PFSK-1 (cell line): ENCODE measurements around the gene TAOK3.

Source experiments
- FOXP2 ChIP-seq: optimal IDR thresholded peaks from 2 replicates; pipeline ENCODE3; 2011; ENCODE audit warnings: borderline replicate concordance, control low read depth, inconsistent platforms; ENCODE audit not compliant: insufficient read depth; ENCODE audit errors: extremely low read length, extremely low read depth
- POLR2AphosphoS5 ChIP-seq: IDR thresholded peaks from 2 replicates; pipeline ENCODE4 v1.6.1; 2012; ENCODE audit warnings: low read depth, mild to moderate bottlenecking, control low read depth, low read length, moderate library complexity
- SIN3A ChIP-seq: IDR thresholded peaks from 2 replicates; pipeline ENCODE4 v1.6.1; 2012; ENCODE audit warnings: mild to moderate bottlenecking, low read length, moderate library complexity, borderline replicate concordance; ENCODE audit not compliant: insufficient read depth
- TAF1 ChIP-seq: IDR thresholded peaks from 2 replicates; pipeline ENCODE4 v1.6.1; 2012; ENCODE audit warnings: low read length, control low read depth, borderline replicate concordance; ENCODE audit not compliant: insufficient read depth
- TF ChIP-seq, protein P1 (sequence below), 2 experiments: IDR thresholded peaks; 2 replicates each; pipeline versions ENCODE4 v1.6.1 to v1.8.0; 2011 to 2012; ENCODE audit warnings: low read depth in 2 of 2, low read length in 2 of 2, control low read depth in 1 of 2, inconsistent platforms in 1 of 2, mild to moderate bottlenecking in 1 of 2, moderate library complexity in 1 of 2; ENCODE audit not compliant: insufficient read depth in 1 of 2

The TAOK3 gene

DNA sequence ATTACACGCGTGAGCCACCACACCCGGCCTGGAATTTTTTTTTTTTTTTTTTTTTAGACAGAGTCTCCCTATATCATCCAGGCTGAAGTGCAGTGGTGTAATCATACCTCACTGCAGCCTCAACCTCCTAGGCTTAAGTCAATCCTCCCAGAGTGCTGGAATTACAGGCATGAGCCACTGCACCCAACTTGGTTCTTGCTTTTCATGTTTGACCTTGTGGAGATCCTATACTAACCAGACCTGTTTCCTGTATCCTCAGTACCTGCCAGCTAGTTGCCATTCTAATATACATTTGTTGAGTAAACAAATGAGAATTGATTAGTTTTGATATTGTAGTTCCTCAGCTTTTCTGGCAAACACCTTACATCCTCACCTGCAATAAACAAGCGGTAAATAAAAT is 265.7 kb downstream of the TAOK3 start:
- TF ChIP-seq, protein P1, sequence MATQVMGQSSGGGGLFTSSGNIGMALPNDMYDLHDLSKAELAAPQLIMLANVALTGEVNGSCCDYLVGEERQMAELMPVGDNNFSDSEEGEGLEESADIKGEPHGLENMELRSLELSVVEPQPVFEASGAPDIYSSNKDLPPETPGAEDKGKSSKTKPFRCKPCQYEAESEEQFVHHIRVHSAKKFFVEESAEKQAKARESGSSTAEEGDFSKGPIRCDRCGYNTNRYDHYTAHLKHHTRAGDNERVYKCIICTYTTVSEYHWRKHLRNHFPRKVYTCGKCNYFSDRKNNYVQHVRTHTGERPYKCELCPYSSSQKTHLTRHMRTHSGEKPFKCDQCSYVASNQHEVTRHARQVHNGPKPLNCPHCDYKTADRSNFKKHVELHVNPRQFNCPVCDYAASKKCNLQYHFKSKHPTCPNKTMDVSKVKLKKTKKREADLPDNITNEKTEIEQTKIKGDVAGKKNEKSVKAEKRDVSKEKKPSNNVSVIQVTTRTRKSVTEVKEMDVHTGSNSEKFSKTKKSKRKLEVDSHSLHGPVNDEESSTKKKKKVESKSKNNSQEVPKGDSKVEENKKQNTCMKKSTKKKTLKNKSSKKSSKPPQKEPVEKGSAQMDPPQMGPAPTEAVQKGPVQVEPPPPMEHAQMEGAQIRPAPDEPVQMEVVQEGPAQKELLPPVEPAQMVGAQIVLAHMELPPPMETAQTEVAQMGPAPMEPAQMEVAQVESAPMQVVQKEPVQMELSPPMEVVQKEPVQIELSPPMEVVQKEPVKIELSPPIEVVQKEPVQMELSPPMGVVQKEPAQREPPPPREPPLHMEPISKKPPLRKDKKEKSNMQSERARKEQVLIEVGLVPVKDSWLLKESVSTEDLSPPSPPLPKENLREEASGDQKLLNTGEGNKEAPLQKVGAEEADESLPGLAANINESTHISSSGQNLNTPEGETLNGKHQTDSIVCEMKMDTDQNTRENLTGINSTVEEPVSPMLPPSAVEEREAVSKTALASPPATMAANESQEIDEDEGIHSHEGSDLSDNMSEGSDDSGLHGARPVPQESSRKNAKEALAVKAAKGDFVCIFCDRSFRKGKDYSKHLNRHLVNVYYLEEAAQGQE (IDR thresholded peaks at IDR 0.05; ENCODE audit: insufficient read depth in 1 of 2, low read depth in 2 of 2, low read length in 2 of 2): no peak
- TF ChIP-seq TAF1 (no peak), SIN3A (no peak), FOXP2 (no peak), POLR2AphosphoS5 (no peak)

DNA sequence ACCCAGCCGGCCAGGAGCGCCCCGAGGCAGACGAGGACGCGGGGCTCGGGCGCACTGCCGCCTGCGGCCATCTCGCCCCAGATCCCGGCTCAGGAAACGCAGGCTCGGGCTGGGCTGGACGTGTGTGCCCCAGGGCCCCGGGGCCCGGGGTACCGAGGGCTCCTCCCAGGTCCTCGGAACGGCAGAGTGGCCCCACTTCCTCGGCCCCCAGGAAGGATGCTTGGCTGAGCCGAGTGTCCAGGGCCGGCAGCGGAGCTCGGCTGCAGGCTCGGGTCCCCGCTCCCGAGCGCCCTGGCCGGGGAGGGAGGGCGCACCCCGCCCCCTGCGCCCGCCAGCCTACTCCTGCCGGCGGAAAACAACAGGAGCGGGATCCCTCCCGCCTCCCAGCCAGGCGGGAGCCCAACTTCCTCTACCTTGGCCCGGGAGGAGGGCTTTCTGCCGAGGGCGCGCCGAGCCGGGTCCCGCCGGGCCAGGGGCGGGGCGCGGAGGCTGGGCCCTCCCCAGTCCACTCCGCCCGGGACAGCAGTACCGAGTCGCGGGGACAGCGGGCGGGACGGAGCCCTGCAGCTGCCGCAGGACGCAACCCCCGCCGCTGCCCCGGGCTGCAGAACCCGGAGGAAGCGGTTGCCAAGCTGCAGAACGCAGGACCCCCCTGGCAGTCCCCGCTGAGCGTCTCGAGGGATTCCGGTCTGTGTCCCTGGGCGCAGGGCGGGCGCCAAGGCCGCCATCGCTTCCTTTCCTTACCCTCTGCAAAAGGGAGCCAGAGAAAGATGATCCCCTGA is 268.9 kb downstream of the TAOK3 start, which contains the start of gene VSIG10:
Gene VSIG10 (minus strand): TSS at position 411 of the 782 bp plus-strand sequence. CDS start 340 bp downstream, at position 71.
- TF ChIP-seq POLR2AphosphoS5: peak; percentile 64
- TF ChIP-seq, protein P1 (IDR thresholded peaks at IDR 0.05; ENCODE audit: insufficient read depth in 1 of 2, low read depth in 2 of 2, low read length in 2 of 2): no peak
- peak; percentile 30 for TF ChIP-seq FOXP2
- 0 out of 2 replicates have a peak, but pooled peaks have one; percentile 66 for TF ChIP-seq TAF1
- peak; percentile 36; the same call in 1 of the 2 replicates for TF ChIP-seq SIN3A

DNA sequence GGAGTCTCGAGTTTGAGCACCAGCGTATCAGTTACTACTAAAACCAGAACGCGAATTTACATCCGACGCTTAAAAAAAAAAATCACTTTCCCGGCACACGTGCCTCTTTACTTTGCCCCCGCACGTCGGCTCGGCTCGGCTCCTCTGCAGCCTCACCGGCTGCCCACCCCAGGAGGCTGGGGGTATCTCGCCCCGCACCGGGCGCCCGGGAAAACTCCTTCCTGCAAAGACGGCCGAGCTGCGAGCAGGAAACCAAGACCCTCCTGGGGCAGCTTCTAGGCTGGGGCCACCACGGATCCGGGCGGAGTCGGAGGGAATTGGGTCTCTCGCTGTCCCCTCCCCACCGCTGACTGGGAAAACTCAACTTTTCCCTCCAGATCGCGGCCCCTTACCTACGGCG is 269.5 kb downstream of the TAOK3 start:
- no peak for TF ChIP-seq SIN3A
- no peak for TF ChIP-seq TAF1
- TF ChIP-seq, protein P1 (IDR thresholded peaks at IDR 0.05; ENCODE audit: insufficient read depth in 1 of 2, low read depth in 2 of 2, low read length in 2 of 2): no peak
- no peak for TF ChIP-seq POLR2AphosphoS5
- no peak for TF ChIP-seq FOXP2

DNA sequence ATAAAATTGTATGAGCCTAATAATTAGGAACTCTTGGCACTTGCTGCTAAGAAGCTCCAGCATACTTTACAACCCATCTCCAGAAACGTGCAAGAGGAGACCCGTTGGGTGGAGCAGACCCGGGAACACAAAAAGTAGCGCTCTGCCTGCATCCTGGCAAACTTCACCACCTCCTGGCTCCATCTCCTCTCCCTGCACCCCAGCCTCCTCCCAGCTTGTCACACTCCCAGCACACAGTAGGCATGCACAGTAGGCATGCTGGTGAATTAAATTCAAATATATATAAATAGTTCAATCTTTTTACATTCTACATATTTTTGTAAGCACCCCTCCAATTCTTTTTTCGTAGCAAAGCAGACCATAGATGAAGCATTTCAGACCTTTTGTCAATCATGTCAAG is 270.1 kb downstream of the TAOK3 start:
- TF ChIP-seq FOXP2 (no peak), POLR2AphosphoS5 (no peak), TAF1 (no peak), SIN3A (no peak)
- TF ChIP-seq, protein P1 (IDR thresholded peaks at IDR 0.05; ENCODE audit: insufficient read depth in 1 of 2, low read depth in 2 of 2, low read length in 2 of 2): no peak

DNA sequence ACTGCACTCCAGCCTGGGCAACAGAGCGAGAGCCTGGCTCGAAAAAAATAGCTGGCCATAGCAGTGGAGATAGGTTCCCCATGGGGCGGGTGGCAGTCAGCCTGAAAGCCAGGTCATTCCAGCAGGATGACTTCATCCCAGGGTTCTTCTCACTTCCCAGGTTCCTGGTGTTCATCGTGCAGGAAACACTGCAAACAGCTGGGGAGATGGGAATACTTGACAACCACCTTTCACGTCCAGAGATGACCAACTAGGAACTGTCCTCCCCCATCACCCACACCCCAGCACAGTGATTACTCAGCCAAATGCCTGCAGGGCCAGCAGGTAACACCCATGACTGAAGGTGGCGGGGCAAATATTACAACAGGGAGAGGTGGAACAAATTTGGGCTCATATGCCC is 270.6 kb downstream of the TAOK3 start:
- TF ChIP-seq FOXP2: no peak
- no peak for TF ChIP-seq POLR2AphosphoS5
- TF ChIP-seq SIN3A: no peak
- TF ChIP-seq, protein P1 (IDR thresholded peaks at IDR 0.05; ENCODE audit: insufficient read depth in 1 of 2, low read depth in 2 of 2, low read length in 2 of 2): no peak
- TF ChIP-seq TAF1: no peak
